LNCaP clone FGC (cell line): ENCODE results near the gene TRIM43.
"Not testable (repeated sequence)": the region's sequence is repeated elsewhere in the genome, so short reads cannot be mapped to it uniquely, and the experiment has no call there.

Experiments used
- DNase-seq: peaks from one replicate; pipeline ENCODE4 v3.0.0-alpha.2; 2011; ENCODE audit warnings: low read depth
- H3K4me3 ChIP-seq: 2 replicates; pipeline ENCODE4 v1.5.1; 2011; ENCODE audit warnings: mild to moderate bottlenecking, low read depth, low read length, control low read depth

TRIM43 gene

GRCh38 chr2:95645312-95645711 is 53.5 kb downstream of the TRIM43 start:
- DNase-seq, H3K4me3 ChIP-seq: not testable (repeated sequence)

DNA sequence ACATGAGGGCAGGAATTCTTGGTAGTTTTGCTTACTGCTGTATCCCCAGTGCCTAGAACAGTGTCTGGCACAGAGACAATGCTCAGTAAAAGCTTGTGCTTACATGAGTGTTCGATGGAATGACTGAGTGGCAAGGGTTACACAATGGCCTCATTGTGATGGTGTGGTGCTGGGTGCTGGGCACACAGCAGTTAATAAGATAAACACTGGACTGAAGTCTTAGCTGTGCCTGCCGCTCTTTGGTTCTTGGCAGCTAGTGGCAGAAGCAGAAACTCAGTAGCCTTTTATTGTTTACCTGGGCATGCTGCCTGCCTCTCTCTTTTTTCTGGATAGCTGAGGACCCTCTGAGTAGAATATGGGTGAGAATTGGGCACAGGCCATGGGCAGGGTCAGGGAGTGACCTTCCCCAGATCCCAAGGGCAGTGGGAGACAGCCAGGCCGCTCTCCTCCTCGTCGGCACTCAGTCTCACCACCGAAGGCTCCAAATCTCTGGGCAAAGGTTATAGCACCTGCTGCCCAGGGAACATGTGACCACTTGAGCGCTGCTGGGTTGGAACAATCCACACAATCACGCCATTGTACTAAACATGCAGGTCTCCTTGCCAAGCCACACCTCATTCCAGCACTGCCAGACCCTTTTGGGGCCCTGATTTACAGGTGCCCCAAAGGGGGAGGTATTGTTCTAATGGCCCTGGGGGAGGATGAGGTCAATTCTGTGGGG is 54.6 kb downstream of the TRIM43 start:
- DNase-seq, H3K4me3 ChIP-seq: not testable (repeated sequence)

GRCh38 chr2:95648894-95649544 is 57.2 kb downstream of the TRIM43 start:
- DNase-seq, H3K4me3 ChIP-seq: not testable (repeated sequence)
